ENCODE data around the gene BANK1.

Gene BANK1

GRCh38 chr4:101846550-101846949, 56.0 kb downstream of the BANK1 start (continued):
- TF ChIP-seq REST (tag by site-specific recombination; IDR thresholded peaks at IDR 0.05) (no peak), CTCF (tag by site-specific recombination; IDR thresholded peaks at IDR 0.05) (no peak), ZBTB20 (tag by site-specific recombination; IDR thresholded peaks at IDR 0.05) (no peak)

- no peak overlapping the region for H3K27ac ChIP-seq (ENCODE audit: extremely low read depth, low read depth, low read length)
Measured at GRCh38 chr4:101850698-101851097, 60.2 kb downstream of the BANK1 start.

More at GRCh38 chr4:101850698-101851097, 60.2 kb downstream of the BANK1 start:
- no peaks in the 10 kb centered on the region for H3K4me1 ChIP-seq (ENCODE audit: control insufficient read depth, insufficient read depth, low read length)
- no peak overlapping the region for H3K4me3 ChIP-seq (ENCODE audit: low read depth, low read length)
- H3K36me3 ChIP-seq (ENCODE audit: control insufficient read depth in 2 of 2, insufficient read depth in 1 of 2, low read length in 2 of 2): no peaks in the 10 kb centered on the region
- ChIA-PET CTCF (no interaction called here), POLR2A (no interaction called here)
- TF ChIP-seq ZNF423 (tag by site-specific recombination; IDR thresholded peaks at IDR 0.05) (no peak), ZNF707 (tag by site-specific recombination; IDR thresholded peaks at IDR 0.05) (no peak), ZNF214 (tag by site-specific recombination; IDR thresholded peaks at IDR 0.05; ENCODE audit: borderline replicate concordance) (no peak), ZNF157 (tag by site-specific recombination; IDR thresholded peaks at IDR 0.05) (no peak), ZNF426 (tag by site-specific recombination; IDR thresholded peaks at IDR 0.05) (no peak), ZNF645 (tag by site-specific recombination; IDR thresholded peaks at IDR 0.05) (no peak), ZNF239 (tag by site-specific recombination; IDR thresholded peaks at IDR 0.05) (no peak), KLF1 (tag by site-specific recombination; IDR thresholded peaks at IDR 0.05) (no peak), ZNF335 (tag by site-specific recombination; conservative IDR thresholded peaks at IDR 0.05) (no peak), ZSCAN16 (tag by site-specific recombination; IDR thresholded peaks at IDR 0.05) (no peak), ZFP3 (tag by site-specific recombination; IDR thresholded peaks at IDR 0.05; ENCODE audit: low read depth) (no peak), GLI2 (tag by site-specific recombination; IDR thresholded peaks at IDR 0.05; ENCODE audit: borderline replicate concordance, low read depth) (no peak), ZNF843 (tag by site-specific recombination; IDR thresholded peaks at IDR 0.05) (no peak), ZNF837 (tag by site-specific recombination; IDR thresholded peaks at IDR 0.05) (no peak), ZNF580 (tag by site-specific recombination; IDR thresholded peaks at IDR 0.05) (no peak), ZNF704 (tag by site-specific recombination; IDR thresholded peaks at IDR 0.05) (no peak), ZNF571 (tag by site-specific recombination; IDR thresholded peaks at IDR 0.05) (no peak), ZBTB10 (tag by site-specific recombination; IDR thresholded peaks at IDR 0.05) (no peak), GFI1B (tag by site-specific recombination; IDR thresholded peaks at IDR 0.05) (no peak)
- H3K9me3 ChIP-seq (ENCODE audit: control insufficient read depth, insufficient read depth, low read depth, low read length): no peaks in the 10 kb centered on the region

Data from HEK293 (cell line).